Epithelial cell of proximal tubule (primary cell): ENCODE data around the gene YWHAG. TPM values are rescaled to one million over a fixed set of nuclear protein-coding genes. Genes with fewer than 3 reads are reported as not detected.
"Not testable (repeated sequence)": the region's sequence is repeated elsewhere in the genome, so short reads cannot be mapped to it uniquely, and the experiment has no call there.

ENCODE experiments used
- DNase-seq: peaks from one replicate; pipeline ENCODE4 v3.0.0-alpha.2; 2011; ENCODE audit warnings: low read depth
- H3K4me3 ChIP-seq: 2 replicates; pipeline ENCODE4 v1.5.1; 2011; ENCODE audit warnings: low read depth, mild to moderate bottlenecking, low read length
- CTCF ChIP-seq: conservative IDR thresholded peaks from 2 replicates; pipeline ENCODE4 v1.5.1; 2012; ENCODE audit warnings: low read depth, mild to moderate bottlenecking, low read length
- total RNA-seq: library from RNA; depleted of rRNA; stranded (reverse); fragments of >200 nt; gene quantifications from 2 replicates; pipeline ENCODE4 v1.2.3, GENCODE V29; 2015

The YWHAG gene
- total RNA-seq, 1 donor from 2014 or later, result 74.7 TPM

GRCh38 chr7:76300166-76300731 lies 58.5 kb downstream of the YWHAG start:
- no peak for TF ChIP-seq CTCF
- no peak overlapping the region for H3K4me3 ChIP-seq
- DNase-seq, result peak; percentile 92

GRCh38 chr7:76296743-76297740 lies 61.7 kb downstream of the YWHAG start:
- no peak overlapping the region for H3K4me3 ChIP-seq
- DNase-seq, result no peak
- TF ChIP-seq CTCF, result no peak

GRCh38 chr7:76294344-76295024 lies 64.3 kb downstream of the YWHAG start:
- H3K4me3 ChIP-seq, result peak overlapping the region; percentile 50
- no peak for TF ChIP-seq CTCF
- no peak for DNase-seq

GRCh38 chr7:76293407-76293901 lies 65.3 kb downstream of the YWHAG start:
- TF ChIP-seq CTCF, result no peak
- H3K4me3 ChIP-seq, result no peak overlapping the region
- DNase-seq, result no peak

- DNase-seq, H3K4me3 ChIP-seq: not testable (repeated sequence)
These were observed 65.9 kb downstream of the YWHAG start for GRCh38 chr7:76292911-76293310.

GRCh38 chr7:76292213-76292573 lies 66.6 kb downstream of the YWHAG start:
- no peak for TF ChIP-seq CTCF
- DNase-seq, result no peak
- H3K4me3 ChIP-seq, result peak overlapping the region; percentile 32

GRCh38 chr7:76291351-76292212 lies 67.2 kb downstream of the YWHAG start:
- peak; percentile 79 for DNase-seq
- TF ChIP-seq CTCF, result peak; percentile 96
- peak overlapping the region; percentile 32 for H3K4me3 ChIP-seq

- not testable (repeated sequence) for DNase-seq, H3K4me3 ChIP-seq
These were observed 67.9 kb downstream of the YWHAG start for GRCh38 chr7:76290847-76291350.
